Measurements from ENCODE around the gene PVR.

Gene PVR

DNA sequence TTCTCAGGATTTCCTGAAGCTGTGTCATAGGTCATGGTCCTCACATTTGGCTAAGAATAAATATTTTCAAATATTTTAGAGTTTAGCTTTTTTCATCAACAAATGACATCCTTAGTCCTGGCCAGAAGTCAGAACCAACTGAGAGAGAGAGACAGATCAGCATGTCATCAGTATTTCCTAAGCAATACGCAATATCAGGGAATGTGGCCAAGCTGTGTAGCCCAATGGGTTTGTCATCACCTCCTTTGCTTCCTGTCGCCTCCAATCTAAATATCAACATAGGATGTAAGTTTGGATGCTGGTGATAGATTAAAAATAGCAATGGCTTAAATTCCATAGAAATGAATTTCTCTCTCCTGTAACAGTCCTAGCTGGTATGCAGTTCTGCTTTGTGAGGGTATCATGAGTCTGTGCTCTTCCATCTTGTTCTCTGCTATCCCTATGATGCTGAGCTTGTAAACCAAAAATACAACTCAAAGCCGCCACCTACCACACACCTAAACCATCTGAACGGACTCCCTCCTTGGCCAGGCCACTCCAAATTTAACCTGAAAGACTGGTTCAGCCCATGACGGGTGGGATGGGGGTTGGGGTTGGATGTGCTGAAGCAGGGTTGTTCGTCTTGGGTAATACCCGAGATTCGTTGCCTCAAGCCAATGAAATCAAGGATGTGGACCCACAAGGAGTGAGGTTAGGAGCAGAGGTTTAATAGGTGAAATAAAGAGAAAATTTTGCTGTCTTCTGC is 40.3 kb upstream of the PVR start:
- H3K9me3 ChIP-seq (ENCODE audit: insufficient read depth, low read length, severe bottlenecking) = no peaks in the 10 kb centered on the region
- H2AFZ ChIP-seq (ENCODE audit: low read depth, low read length) = no peak overlapping the region
- no peaks in the 10 kb centered on the region for H3K4me1 ChIP-seq (ENCODE audit: insufficient read depth, low read length)
- H3K27me3 ChIP-seq (ENCODE audit: insufficient read depth, low read length, poor library complexity) = no peaks in the 10 kb centered on the region
- H3K4me3 ChIP-seq (ENCODE audit: low read depth in 1 of 2, low read length in 2 of 2) = no peak overlapping the region
- TF ChIP-seq, protein P1, sequence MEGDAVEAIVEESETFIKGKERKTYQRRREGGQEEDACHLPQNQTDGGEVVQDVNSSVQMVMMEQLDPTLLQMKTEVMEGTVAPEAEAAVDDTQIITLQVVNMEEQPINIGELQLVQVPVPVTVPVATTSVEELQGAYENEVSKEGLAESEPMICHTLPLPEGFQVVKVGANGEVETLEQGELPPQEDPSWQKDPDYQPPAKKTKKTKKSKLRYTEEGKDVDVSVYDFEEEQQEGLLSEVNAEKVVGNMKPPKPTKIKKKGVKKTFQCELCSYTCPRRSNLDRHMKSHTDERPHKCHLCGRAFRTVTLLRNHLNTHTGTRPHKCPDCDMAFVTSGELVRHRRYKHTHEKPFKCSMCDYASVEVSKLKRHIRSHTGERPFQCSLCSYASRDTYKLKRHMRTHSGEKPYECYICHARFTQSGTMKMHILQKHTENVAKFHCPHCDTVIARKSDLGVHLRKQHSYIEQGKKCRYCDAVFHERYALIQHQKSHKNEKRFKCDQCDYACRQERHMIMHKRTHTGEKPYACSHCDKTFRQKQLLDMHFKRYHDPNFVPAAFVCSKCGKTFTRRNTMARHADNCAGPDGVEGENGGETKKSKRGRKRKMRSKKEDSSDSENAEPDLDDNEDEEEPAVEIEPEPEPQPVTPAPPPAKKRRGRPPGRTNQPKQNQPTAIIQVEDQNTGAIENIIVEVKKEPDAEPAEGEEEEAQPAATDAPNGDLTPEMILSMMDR (IDR thresholded peaks at IDR 0.05; ENCODE audit: borderline replicate concordance, extremely low read depth, low read length, poor library complexity, severe bottlenecking) = no peak
- TF ChIP-seq EZH2 (IDR thresholded peaks at IDR 0.05; ENCODE audit: borderline replicate concordance, low read depth, low read length, severe bottlenecking) = no peak
- ATAC-seq (ENCODE audit: insufficient read depth, low read depth) (no peak), DNase-seq (no peak)
- H3K9ac ChIP-seq (ENCODE audit: low read depth, low read length) = no peak overlapping the region
- no peak overlapping the region for H3K27ac ChIP-seq (ENCODE audit: low read length)
- no peaks in the 10 kb centered on the region for H3K79me2 ChIP-seq (ENCODE audit: insufficient read depth, low read length)
- H4K20me1 ChIP-seq (ENCODE audit: insufficient read depth, low read length) = no peaks in the 10 kb centered on the region
- no peaks in the 10 kb centered on the region for H3K36me3 ChIP-seq (ENCODE audit: insufficient read depth, low read length)
- no peak overlapping the region for H3K4me2 ChIP-seq (ENCODE audit: insufficient read depth, low read length)

DNA sequence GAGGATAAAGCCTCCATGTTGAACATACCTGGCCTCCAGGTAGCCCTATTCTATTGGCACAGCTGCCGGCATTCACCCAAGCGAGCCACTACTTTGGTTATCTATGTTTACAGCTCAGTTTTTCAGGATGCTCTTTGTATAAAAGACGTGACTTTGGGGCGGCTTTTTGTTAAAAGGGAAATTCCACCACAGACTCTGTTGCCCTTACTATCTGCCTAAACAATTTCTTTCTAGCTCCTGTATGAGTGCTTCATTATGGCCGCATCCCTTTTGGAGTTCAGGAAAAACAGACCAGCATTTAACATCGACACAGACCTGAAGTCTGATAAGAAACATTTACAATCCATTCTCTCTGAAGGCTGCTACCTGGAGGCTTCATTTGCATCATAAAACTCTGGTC is 39.5 kb upstream of the PVR start:
- no peak for ATAC-seq (ENCODE audit: insufficient read depth, low read depth)
- H3K27ac ChIP-seq (ENCODE audit: low read length) = no peak overlapping the region
- no peaks in the 10 kb centered on the region for H3K79me2 ChIP-seq (ENCODE audit: insufficient read depth, low read length)
- no peaks in the 10 kb centered on the region for H3K27me3 ChIP-seq (ENCODE audit: insufficient read depth, low read length, poor library complexity)
- no peaks in the 10 kb centered on the region for H3K4me1 ChIP-seq (ENCODE audit: insufficient read depth, low read length)
- TF ChIP-seq, protein P1 (IDR thresholded peaks at IDR 0.05; ENCODE audit: borderline replicate concordance, extremely low read depth, low read length, poor library complexity, severe bottlenecking) = no peak
- TF ChIP-seq EZH2 (IDR thresholded peaks at IDR 0.05; ENCODE audit: borderline replicate concordance, low read depth, low read length, severe bottlenecking) = no peak
- H3K36me3 ChIP-seq (ENCODE audit: insufficient read depth, low read length) = no peaks in the 10 kb centered on the region
- H3K4me3 ChIP-seq (ENCODE audit: low read depth in 1 of 2, low read length in 2 of 2) = no peak overlapping the region
- no peaks in the 10 kb centered on the region for H3K9me3 ChIP-seq (ENCODE audit: insufficient read depth, low read length, severe bottlenecking)
- no peak overlapping the region for H2AFZ ChIP-seq (ENCODE audit: low read depth, low read length)
- no peaks in the 10 kb centered on the region for H4K20me1 ChIP-seq (ENCODE audit: insufficient read depth, low read length)
- no peak overlapping the region for H3K9ac ChIP-seq (ENCODE audit: low read depth, low read length)
- DNase-seq = no peak
- H3K4me2 ChIP-seq (ENCODE audit: insufficient read depth, low read length) = no peak overlapping the region

DNA sequence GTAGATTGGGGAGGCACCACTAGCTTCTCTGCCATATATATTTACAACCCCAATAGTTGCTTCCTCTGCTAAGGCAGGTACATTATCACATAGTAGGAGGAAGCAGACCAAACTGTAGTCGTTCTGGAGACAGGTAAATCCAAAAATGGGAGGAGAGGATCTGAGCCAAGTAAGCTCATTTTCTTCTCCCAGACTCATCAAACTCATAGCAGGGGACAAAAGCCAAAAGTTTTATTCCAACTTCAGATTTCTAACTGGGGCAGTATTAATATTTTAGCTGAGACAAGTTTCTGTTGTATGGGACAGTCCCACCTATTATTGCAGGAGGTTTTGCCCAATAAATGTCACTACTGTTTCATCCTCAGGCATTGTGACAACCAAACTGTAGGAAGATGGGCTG is 38.2 kb upstream of the PVR start:
- ATAC-seq (ENCODE audit: insufficient read depth, low read depth) (no peak), DNase-seq (no peak)
- H3K27ac ChIP-seq (ENCODE audit: low read length) = no peak overlapping the region
- H3K4me3 ChIP-seq (ENCODE audit: low read depth in 1 of 2, low read length in 2 of 2) = no peak overlapping the region
- no peaks in the 10 kb centered on the region for H3K4me1 ChIP-seq (ENCODE audit: insufficient read depth, low read length)
- no peaks in the 10 kb centered on the region for H3K79me2 ChIP-seq (ENCODE audit: insufficient read depth, low read length)
- H3K27me3 ChIP-seq (ENCODE audit: insufficient read depth, low read length, poor library complexity) = no peaks in the 10 kb centered on the region
- no peak overlapping the region for H3K4me2 ChIP-seq (ENCODE audit: insufficient read depth, low read length)
- no peak overlapping the region for H2AFZ ChIP-seq (ENCODE audit: low read depth, low read length)
- no peak overlapping the region for H3K9ac ChIP-seq (ENCODE audit: low read depth, low read length)
- H3K9me3 ChIP-seq (ENCODE audit: insufficient read depth, low read length, severe bottlenecking) = no peaks in the 10 kb centered on the region
- H4K20me1 ChIP-seq (ENCODE audit: insufficient read depth, low read length) = no peaks in the 10 kb centered on the region
- H3K36me3 ChIP-seq (ENCODE audit: insufficient read depth, low read length) = no peaks in the 10 kb centered on the region
- TF ChIP-seq, protein P1 (IDR thresholded peaks at IDR 0.05; ENCODE audit: borderline replicate concordance, extremely low read depth, low read length, poor library complexity, severe bottlenecking) = no peak
- no peak for TF ChIP-seq EZH2 (IDR thresholded peaks at IDR 0.05; ENCODE audit: borderline replicate concordance, low read depth, low read length, severe bottlenecking)

All from DND-41 (cell line).